Neuronal stem cell (in vitro differentiated cells): ENCODE results near the gene ING5.

Experiments used
- DNase-seq: peaks from one replicate; pipeline ENCODE4 v3.0.0-alpha.2; 2013; ENCODE audit warnings: low spot score
- H2AFZ ChIP-seq: one replicate; pipeline ENCODE4 v1.6.1; 2013; ENCODE audit warnings: mild to moderate bottlenecking, low read length, inconsistent platforms
- H2AK5ac ChIP-seq: 2 replicates; pipeline ENCODE4 v1.6.1; 2013; ENCODE audit warnings: low read depth, mild to moderate bottlenecking, inconsistent platforms, low read length, moderate library complexity, mixed read lengths
- H2BK120ac ChIP-seq: 2 replicates; pipeline ENCODE4 v1.6.1; 2013; ENCODE audit warnings: low read depth, mild to moderate bottlenecking, inconsistent platforms, low read length, moderate library complexity, mixed read lengths
- H2BK12ac ChIP-seq: one replicate; pipeline ENCODE4 v1.6.1; 2013; ENCODE audit warnings: low read length, inconsistent platforms
- H2BK15ac ChIP-seq: 2 replicates; pipeline ENCODE4 v1.6.1; 2013; ENCODE audit warnings: mild to moderate bottlenecking, low read length, inconsistent platforms, mixed read lengths
- H2BK5ac ChIP-seq: one replicate; pipeline ENCODE4 v1.6.1; 2013; ENCODE audit warnings: inconsistent platforms, mild to moderate bottlenecking, low read length, moderate library complexity
- H3K14ac ChIP-seq: one replicate; pipeline ENCODE4 v1.6.1; 2013; ENCODE audit warnings: low read length, inconsistent platforms
- H3K18ac ChIP-seq: 2 replicates; pipeline ENCODE4 v1.6.1; 2013; ENCODE audit warnings: low read length, inconsistent platforms
- H3K23ac ChIP-seq: 2 replicates; pipeline ENCODE4 v1.6.1; 2013; ENCODE audit warnings: low read depth, mild to moderate bottlenecking, mixed read lengths, low read length, inconsistent platforms; ENCODE audit not compliant: poor library complexity
- H3K27ac ChIP-seq: replicated peaks from 3 replicates; pipeline ENCODE4 v1.5.1; 2013; ENCODE audit warnings: low read length, inconsistent platforms
- H3K27me3 ChIP-seq, 3 experiments: 2 replicates each; pipeline ENCODE4 v1.6.1; 2013; ENCODE audit warnings: low read length in 3 of 3, mild to moderate bottlenecking in 2 of 3, inconsistent platforms in 1 of 3, low read depth in 1 of 3, mixed read lengths in 1 of 3, moderate library complexity in 1 of 3; ENCODE audit not compliant: control insufficient read depth in 3 of 3, insufficient read depth in 3 of 3
- H3K36me3 ChIP-seq, 2 donors: replicated peaks in 1 of 2; 2 replicates each; pipeline ENCODE4 v1.6.1; 2013; ENCODE audit warnings: low read length in 2 of 2; ENCODE audit not compliant: control insufficient read depth in 2 of 2, insufficient read depth in 2 of 2
- H3K4ac ChIP-seq: 2 replicates; pipeline ENCODE4 v1.6.1; 2013; ENCODE audit warnings: inconsistent platforms, mild to moderate bottlenecking, low read length, moderate library complexity
- H3K4me1 ChIP-seq, 2 donors: 1 replicate in 1 of 2; 2 replicates in 1 of 2; pipeline ENCODE4 v1.6.1; 2013; ENCODE audit warnings: low read length in 2 of 2, low read depth in 1 of 2; ENCODE audit not compliant: control insufficient read depth in 2 of 2, insufficient read depth in 1 of 2
- H3K4me2 ChIP-seq: one replicate; pipeline ENCODE4 v1.6.1; 2013; ENCODE audit warnings: mild to moderate bottlenecking, low read length, inconsistent platforms; ENCODE audit not compliant: insufficient read depth, poor library complexity, severe bottlenecking
- H3K4me3 ChIP-seq, 2 donors: 2 replicates each; pipeline ENCODE4 v1.5.1; 2013; ENCODE audit warnings: low read length in 2 of 2, mild to moderate bottlenecking in 2 of 2, inconsistent platforms in 1 of 2, moderate library complexity in 1 of 2
- H3K79me1 ChIP-seq: one replicate; pipeline ENCODE4 v1.6.1; 2013; ENCODE audit warnings: low read depth, mild to moderate bottlenecking, inconsistent platforms, low read length, moderate library complexity
- H3K9ac ChIP-seq: one replicate; pipeline ENCODE4 v1.6.1; 2013; ENCODE audit warnings: mild to moderate bottlenecking, low read depth, low read length, inconsistent platforms; ENCODE audit not compliant: poor library complexity
- H3K9me3 ChIP-seq, 2 donors: replicated peaks in 1 of 2; 2 replicates each; pipeline versions ENCODE3 to v1.6.1; 2013; ENCODE audit warnings: low read length in 2 of 2, mild to moderate bottlenecking in 2 of 2, inconsistent platforms in 1 of 2, low read depth in 1 of 2, mixed read lengths in 1 of 2, moderate library complexity in 1 of 2; ENCODE audit not compliant: control insufficient read depth in 2 of 2, insufficient read depth in 1 of 2
- H4K8ac ChIP-seq: one replicate; pipeline ENCODE4 v1.6.1; 2013; ENCODE audit warnings: low read depth, mild to moderate bottlenecking, inconsistent platforms, low read length, moderate library complexity
- H4K91ac ChIP-seq: one replicate; pipeline ENCODE4 v1.6.1; 2013; ENCODE audit warnings: low read length, low read depth, mild to moderate bottlenecking, inconsistent platforms; ENCODE audit not compliant: poor library complexity
- WGBS, 2 donors: extraction: QIAGEN DNeasy Blood & Tissue Kit; methylation state at CpG; one replicate each; pipeline ENCODE4 v1.1.7; 2013; ENCODE audit warnings: missing lambda C conversion rate in 2 of 2, mixed read lengths in 1 of 2; ENCODE audit not compliant: insufficient read length in 2 of 2, insufficient replicate concordance in 1 of 2; ENCODE audit errors: extremely low coverage in 2 of 2; 5-methylcytosine and 5-hydroxymethylcytosine counted together

Gene ING5

GRCh38 chr2:241670333-241671110 is 31.3 kb upstream of the ING5 start:
- no peak overlapping the region for H3K27ac ChIP-seq
- peak overlapping the region; percentile 11 for H3K4me2 ChIP-seq
- no peak overlapping the region for H3K9ac ChIP-seq
- H4K8ac ChIP-seq, result no peak overlapping the region
- no peak overlapping the region for H3K4ac ChIP-seq
- no peak overlapping the region for H2AFZ ChIP-seq
- H3K18ac ChIP-seq, result no peak overlapping the region
- H3K4me1 ChIP-seq, result peaks cover 8 to 15% of the 10 kb centered on the region in 2 donors
- H3K9me3 ChIP-seq, result no peaks in the 10 kb centered on the region
- no peak overlapping the region for H2BK120ac ChIP-seq
- no peak overlapping the region for H3K14ac ChIP-seq
- no peak overlapping the region for H2BK15ac ChIP-seq
- H3K27me3 ChIP-seq, result no peaks in the 10 kb centered on the region
- peaks cover 6% of the 10 kb centered on the region for H3K79me1 ChIP-seq
- no peak for DNase-seq
- H2BK5ac ChIP-seq, result no peak overlapping the region
- H3K36me3 ChIP-seq, result peaks cover 38 to 85% of the 10 kb centered on the region in 2 donors
- no peak overlapping the region for H2AK5ac ChIP-seq
- peak overlapping the region; percentile 85 for H3K23ac ChIP-seq
- H4K91ac ChIP-seq, result no peak overlapping the region
- no peak overlapping the region for H2BK12ac ChIP-seq
- H3K4me3 ChIP-seq, result no peak overlapping the region
- no CpG with 5 or more reads among the region's 31 CpGs for WGBS, 2 donors

- peak overlapping the region; percentile 70 for H3K9ac ChIP-seq
- no peak overlapping the region for H3K4ac ChIP-seq
- no peak overlapping the region for H2AFZ ChIP-seq
- peaks cover 44 to 96% of the 10 kb centered on the region in 2 donors for H3K36me3 ChIP-seq
- no peak overlapping the region for H2AK5ac ChIP-seq
- no peak overlapping the region for H4K8ac ChIP-seq
- no peak overlapping the region for H3K14ac ChIP-seq
- H3K4me2 ChIP-seq, result no peak overlapping the region
- no peak overlapping the region for H2BK120ac ChIP-seq
- H3K23ac ChIP-seq, result no peak overlapping the region
- no peak overlapping the region for H3K4me3 ChIP-seq
- DNase-seq, result no peak
- no peaks in the 10 kb centered on the region for H3K9me3 ChIP-seq
- H2BK12ac ChIP-seq, result no peak overlapping the region
- H3K18ac ChIP-seq, result no peak overlapping the region
- H3K4me1 ChIP-seq, result peaks cover 3 to 4% of the 10 kb centered on the region in 2 donors
- no peak overlapping the region for H3K27ac ChIP-seq
- H3K27me3 ChIP-seq, result no peaks in the 10 kb centered on the region
- H2BK5ac ChIP-seq, result no peak overlapping the region
- H2BK15ac ChIP-seq, result no peak overlapping the region
- WGBS, 2 donors, result no CpG with 5 or more reads among the region's 31 CpGs
- peaks cover 6% of the 10 kb centered on the region for H3K79me1 ChIP-seq
- no peak overlapping the region for H4K91ac ChIP-seq
Observed at GRCh38 chr2:241671457-241672240, 30.2 kb upstream of the ING5 start.

DNA sequence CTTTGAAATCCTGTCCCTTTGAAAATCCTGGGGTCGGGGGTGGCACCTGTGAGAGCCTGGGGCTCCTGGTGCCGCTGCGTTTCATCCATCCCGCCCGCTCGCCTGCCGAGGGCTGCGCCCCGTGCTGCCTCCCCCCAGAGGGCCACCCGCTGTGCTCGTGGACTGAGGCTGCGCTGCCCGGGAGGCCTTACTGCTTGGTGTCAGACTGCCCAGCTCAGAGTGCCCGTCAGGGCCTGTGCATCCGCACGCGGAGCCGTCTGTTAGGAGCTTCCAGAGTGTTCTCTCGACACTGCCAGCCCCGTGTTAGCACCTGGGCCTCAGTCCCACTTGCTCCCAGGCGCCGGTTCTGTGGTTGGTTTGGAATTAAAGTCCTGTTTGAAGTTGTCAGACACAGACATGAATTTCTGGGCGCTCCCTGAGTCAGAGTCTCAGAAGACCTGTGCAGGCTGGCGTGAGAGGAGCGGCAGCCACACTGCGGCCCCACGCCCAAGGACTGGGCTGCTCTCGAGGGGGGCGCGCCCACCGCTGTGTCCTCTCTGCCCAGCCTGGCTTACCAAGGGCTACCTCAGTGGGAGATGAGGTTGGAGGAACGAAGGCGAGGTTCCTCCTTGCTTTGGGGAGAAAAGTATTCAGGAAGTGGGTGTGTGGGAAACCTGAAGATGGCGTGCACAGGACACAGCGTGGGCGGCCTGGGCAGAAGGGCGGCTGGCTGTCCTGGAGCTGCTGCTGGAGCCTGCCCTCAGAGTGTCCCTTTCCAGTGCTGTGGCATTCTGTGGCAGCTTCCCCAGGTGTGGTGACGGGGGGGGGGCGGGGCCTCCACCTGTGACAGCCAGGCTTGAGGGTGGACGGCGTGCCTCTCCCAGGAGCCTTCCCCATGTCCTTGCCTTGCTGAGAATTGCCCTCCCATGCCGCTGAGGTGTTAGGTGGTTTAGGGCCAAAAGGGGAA is 29.3 kb upstream of the ING5 start:
- no peak overlapping the region for H3K18ac ChIP-seq
- WGBS, 2 donors, result no CpG with 5 or more reads among the region's 42 CpGs
- H3K4ac ChIP-seq, result no peak overlapping the region
- no peak overlapping the region for H2BK12ac ChIP-seq
- H2BK15ac ChIP-seq, result no peak overlapping the region
- H3K36me3 ChIP-seq, result peaks cover 51 to 97% of the 10 kb centered on the region in 2 donors
- no peak overlapping the region for H3K4me2 ChIP-seq
- H2BK5ac ChIP-seq, result no peak overlapping the region
- no peak overlapping the region for H3K14ac ChIP-seq
- no peak overlapping the region for H2BK120ac ChIP-seq
- no peak overlapping the region for H3K27ac ChIP-seq
- no peak overlapping the region for H2AK5ac ChIP-seq
- H3K9ac ChIP-seq, result peak overlapping the region; percentile 60
- no peaks in the 10 kb centered on the region for H3K4me1 ChIP-seq
- DNase-seq, result no peak
- no peaks in the 10 kb centered on the region for H3K9me3 ChIP-seq
- H3K4me3 ChIP-seq, result no peak overlapping the region
- no peaks in the 10 kb centered on the region for H3K27me3 ChIP-seq
- no peak overlapping the region for H2AFZ ChIP-seq
- H4K8ac ChIP-seq, result peak overlapping the region; percentile 65
- peaks cover 3% of the 10 kb centered on the region for H3K79me1 ChIP-seq
- H3K23ac ChIP-seq, result peak overlapping the region; percentile 73
- no peak overlapping the region for H4K91ac ChIP-seq
